Vagina (tissue), 2 donors: ENCODE results near the gene TMEM161B.

Source experiments
- POLR2A ChIP-seq, 2 donors: fragments of 450-650 bp; IDR thresholded peaks; one replicate each; pipeline ENCODE4 v1.6.1; 2017; ENCODE audit warnings: antibody characterized with exemption in 2 of 2, mild to moderate bottlenecking in 2 of 2, moderate library complexity in 2 of 2
- POLR2AphosphoS5 ChIP-seq, 2 donors: sonication (generic); formaldehyde crosslinking; IDR thresholded peaks; one replicate each; pipeline ENCODE4 v1.9.0; 2017; ENCODE audit warnings: antibody characterized with exemption in 2 of 2, mild to moderate bottlenecking in 2 of 2, low read depth in 1 of 2; ENCODE audit not compliant: insufficient read depth in 1 of 2
- TF ChIP-seq, protein P1 (sequence below), 3 experiments: fragments of 450-650 bp in 2 of 3; fragments of 200-600 bp in 1 of 3; sonication (generic) in 1 of 3; IDR thresholded peaks; one replicate each; pipeline ENCODE4 v1.5.1; 2017 to 2019; ENCODE audit warnings: antibody characterized with exemption in 3 of 3, mild to moderate bottlenecking in 2 of 3, moderate library complexity in 2 of 3

DNA sequence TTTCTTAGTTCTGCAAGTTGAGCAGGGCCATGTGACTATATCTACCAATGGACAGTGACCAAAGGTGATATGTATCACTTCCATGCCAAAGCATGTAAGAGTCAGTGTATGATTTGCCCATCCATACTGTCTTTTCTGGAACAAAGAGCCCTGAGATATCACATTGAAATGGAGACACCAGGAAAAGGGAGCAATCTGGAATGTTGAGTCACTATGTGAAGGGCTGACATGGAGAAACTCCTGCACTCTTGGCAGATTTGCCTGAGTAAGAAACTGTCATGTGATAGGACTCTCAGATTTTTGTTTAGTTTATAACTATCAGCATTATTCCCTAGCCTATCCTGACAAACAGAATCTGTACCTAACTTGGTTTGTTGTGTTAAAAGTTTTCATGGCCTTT is 29.8 kb upstream of the TMEM161B start:
- TF ChIP-seq, protein P1, sequence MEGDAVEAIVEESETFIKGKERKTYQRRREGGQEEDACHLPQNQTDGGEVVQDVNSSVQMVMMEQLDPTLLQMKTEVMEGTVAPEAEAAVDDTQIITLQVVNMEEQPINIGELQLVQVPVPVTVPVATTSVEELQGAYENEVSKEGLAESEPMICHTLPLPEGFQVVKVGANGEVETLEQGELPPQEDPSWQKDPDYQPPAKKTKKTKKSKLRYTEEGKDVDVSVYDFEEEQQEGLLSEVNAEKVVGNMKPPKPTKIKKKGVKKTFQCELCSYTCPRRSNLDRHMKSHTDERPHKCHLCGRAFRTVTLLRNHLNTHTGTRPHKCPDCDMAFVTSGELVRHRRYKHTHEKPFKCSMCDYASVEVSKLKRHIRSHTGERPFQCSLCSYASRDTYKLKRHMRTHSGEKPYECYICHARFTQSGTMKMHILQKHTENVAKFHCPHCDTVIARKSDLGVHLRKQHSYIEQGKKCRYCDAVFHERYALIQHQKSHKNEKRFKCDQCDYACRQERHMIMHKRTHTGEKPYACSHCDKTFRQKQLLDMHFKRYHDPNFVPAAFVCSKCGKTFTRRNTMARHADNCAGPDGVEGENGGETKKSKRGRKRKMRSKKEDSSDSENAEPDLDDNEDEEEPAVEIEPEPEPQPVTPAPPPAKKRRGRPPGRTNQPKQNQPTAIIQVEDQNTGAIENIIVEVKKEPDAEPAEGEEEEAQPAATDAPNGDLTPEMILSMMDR (IDR thresholded peaks at IDR 0.05): no peak
- no peak for TF ChIP-seq POLR2AphosphoS5 (IDR thresholded peaks at IDR 0.05; ENCODE audit: insufficient read depth in 1 of 2, low read depth in 1 of 2)
- no peak for TF ChIP-seq POLR2A (IDR thresholded peaks at IDR 0.05)
